Measurements from ENCODE around the gene CEP43.

Gene CEP43

GRCh38 chr6:167015302-167015701 is 16.1 kb downstream of the CEP43 start:
- no peak for DNase-seq

GRCh38 chr6:167020206-167020605 is 21.0 kb downstream of the CEP43 start:
- no peak for DNase-seq

- no peak for DNase-seq
Observed at GRCh38 chr6:167027308-167027707, 28.1 kb downstream of the CEP43 start.

GRCh38 chr6:167027772-167028171 is 28.6 kb downstream of the CEP43 start:
- no peak for DNase-seq

GRCh38 chr6:167030222-167031072 is 31.2 kb downstream of the CEP43 start:
- no peak for DNase-seq

GRCh38 chr6:167031082-167031709 is 32.0 kb downstream of the CEP43 start:
- DNase-seq, result no peak

GRCh38 chr6:167034056-167034455 is 34.9 kb downstream of the CEP43 start:
- no peak for DNase-seq

- DNase-seq, result no peak
Observed at GRCh38 chr6:167037762-167038161, 38.6 kb downstream of the CEP43 start.

GRCh38 chr6:167044696-167045095 is 45.5 kb downstream of the CEP43 start:
- no peak for DNase-seq

- no peak for DNase-seq
Observed at GRCh38 chr6:167045828-167046580, 46.8 kb downstream of the CEP43 start.

GRCh38 chr6:167046861-167047495 is 47.8 kb downstream of the CEP43 start:
- DNase-seq, result no peak

- DNase-seq, result no peak
Observed at GRCh38 chr6:167047554-167047953, 48.4 kb downstream of the CEP43 start.
